Measurements from ENCODE around the gene PELI1. TPM values are rescaled to one million over a fixed set of nuclear protein-coding genes. Genes with fewer than 3 reads are reported as not detected.

The PELI1 gene
- total RNA-seq, 2 donors from 2014 or later = 23.4 to 30.7 TPM

DNA sequence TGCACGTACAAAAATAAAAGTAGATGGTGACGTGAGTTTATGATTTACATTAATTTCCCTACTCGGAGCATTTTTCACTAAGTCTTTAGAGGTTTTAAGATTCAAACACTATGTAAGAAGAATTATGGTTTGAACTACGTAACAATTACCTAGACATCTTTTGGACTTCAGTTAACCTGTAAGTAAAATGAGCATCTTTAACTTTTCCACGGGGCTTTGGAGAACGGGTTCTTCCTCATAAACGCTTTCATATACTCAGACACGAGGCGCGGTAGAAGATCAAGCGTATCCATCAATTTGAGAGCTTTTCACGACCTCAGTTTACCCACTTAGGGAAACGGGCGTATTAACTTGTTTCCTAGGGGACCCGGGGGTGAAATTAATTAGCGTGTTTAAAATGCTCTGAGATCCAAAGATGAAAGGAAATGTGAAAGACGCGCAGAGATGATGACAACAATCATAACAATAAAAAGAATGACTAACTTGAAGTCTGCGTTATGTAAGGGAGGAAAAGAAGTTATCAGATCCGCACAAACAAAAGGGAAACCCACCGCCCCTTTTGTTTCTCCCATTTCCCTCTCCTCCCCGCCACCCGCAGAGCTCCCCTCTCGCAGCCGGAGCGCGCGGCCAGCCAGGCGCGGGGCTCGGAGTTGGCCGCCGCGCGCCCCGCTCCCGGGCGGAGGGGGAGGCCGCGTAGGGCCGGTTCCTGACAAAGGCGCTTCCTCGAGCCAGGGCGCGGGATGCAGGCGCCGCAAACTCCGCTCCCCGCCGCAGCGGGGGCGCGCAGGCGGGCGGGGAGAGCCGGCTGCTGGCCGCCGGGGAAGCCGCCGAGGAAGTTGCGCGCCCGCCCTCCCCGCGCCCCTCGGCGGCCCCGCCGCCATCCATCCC, 807 bp downstream of the PELI1 start:
- peak overlapping the region; percentile 94 to 96 for H3K27ac ChIP-seq
- TF ChIP-seq, protein P1, sequence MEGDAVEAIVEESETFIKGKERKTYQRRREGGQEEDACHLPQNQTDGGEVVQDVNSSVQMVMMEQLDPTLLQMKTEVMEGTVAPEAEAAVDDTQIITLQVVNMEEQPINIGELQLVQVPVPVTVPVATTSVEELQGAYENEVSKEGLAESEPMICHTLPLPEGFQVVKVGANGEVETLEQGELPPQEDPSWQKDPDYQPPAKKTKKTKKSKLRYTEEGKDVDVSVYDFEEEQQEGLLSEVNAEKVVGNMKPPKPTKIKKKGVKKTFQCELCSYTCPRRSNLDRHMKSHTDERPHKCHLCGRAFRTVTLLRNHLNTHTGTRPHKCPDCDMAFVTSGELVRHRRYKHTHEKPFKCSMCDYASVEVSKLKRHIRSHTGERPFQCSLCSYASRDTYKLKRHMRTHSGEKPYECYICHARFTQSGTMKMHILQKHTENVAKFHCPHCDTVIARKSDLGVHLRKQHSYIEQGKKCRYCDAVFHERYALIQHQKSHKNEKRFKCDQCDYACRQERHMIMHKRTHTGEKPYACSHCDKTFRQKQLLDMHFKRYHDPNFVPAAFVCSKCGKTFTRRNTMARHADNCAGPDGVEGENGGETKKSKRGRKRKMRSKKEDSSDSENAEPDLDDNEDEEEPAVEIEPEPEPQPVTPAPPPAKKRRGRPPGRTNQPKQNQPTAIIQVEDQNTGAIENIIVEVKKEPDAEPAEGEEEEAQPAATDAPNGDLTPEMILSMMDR (IDR thresholded peaks at IDR 0.05) = no peak
- DNase-seq (ENCODE audit: low spot score) = no peak
- H3K4me1 ChIP-seq (ENCODE audit: control insufficient read depth in 1 of 2, low read depth in 2 of 2) = peaks cover 23 to 39% of the 10 kb centered on the region in 2 donors
- H3K4me3 ChIP-seq = peak overlapping the region; percentile 88
- peak; percentile 1 for ATAC-seq (ENCODE audit: insufficient number of reproducible peaks, low FRiP score, low read depth)
- H3K27me3 ChIP-seq (replicated peaks; ENCODE audit: insufficient read depth) = no peaks in the 10 kb centered on the region
- H3K9me3 ChIP-seq = no peaks in the 10 kb centered on the region
- H3K36me3 ChIP-seq = no peaks in the 10 kb centered on the region

DNA sequence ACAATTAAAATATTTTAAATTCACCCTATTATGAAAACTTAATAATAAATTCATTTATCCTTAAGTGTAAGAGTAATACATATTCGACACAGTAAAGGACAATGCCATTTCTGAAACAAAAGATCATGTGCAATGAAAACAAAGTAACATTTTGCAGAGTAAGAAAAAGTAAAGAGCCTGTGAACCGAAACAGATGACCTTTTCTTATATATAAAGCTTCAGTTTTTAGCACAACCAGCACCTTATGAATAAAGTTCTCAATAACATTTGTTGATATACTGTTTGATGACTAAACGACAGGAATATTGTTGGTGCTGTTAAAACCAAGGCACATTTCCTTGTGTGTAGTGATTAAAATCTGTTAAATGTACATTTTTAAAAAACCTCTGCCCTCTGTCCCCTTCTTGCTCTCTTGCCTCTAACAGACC, 1.5 kb downstream of the PELI1 start:
- DNase-seq (ENCODE audit: low spot score) (no peak), ATAC-seq (ENCODE audit: insufficient number of reproducible peaks, low FRiP score, low read depth) (no peak)
- peak overlapping the region in 1 of 2 donors; percentile 94 for H3K27ac ChIP-seq
- H3K4me3 ChIP-seq = peak overlapping the region; percentile 88
- no peaks in the 10 kb centered on the region for H3K27me3 ChIP-seq (replicated peaks; ENCODE audit: insufficient read depth)
- H3K36me3 ChIP-seq = no peaks in the 10 kb centered on the region
- H3K4me1 ChIP-seq (ENCODE audit: control insufficient read depth in 1 of 2, low read depth in 2 of 2) = peaks cover 27 to 45% of the 10 kb centered on the region in 2 donors
- TF ChIP-seq, protein P1 (IDR thresholded peaks at IDR 0.05) = no peak
- no peaks in the 10 kb centered on the region for H3K9me3 ChIP-seq

DNA sequence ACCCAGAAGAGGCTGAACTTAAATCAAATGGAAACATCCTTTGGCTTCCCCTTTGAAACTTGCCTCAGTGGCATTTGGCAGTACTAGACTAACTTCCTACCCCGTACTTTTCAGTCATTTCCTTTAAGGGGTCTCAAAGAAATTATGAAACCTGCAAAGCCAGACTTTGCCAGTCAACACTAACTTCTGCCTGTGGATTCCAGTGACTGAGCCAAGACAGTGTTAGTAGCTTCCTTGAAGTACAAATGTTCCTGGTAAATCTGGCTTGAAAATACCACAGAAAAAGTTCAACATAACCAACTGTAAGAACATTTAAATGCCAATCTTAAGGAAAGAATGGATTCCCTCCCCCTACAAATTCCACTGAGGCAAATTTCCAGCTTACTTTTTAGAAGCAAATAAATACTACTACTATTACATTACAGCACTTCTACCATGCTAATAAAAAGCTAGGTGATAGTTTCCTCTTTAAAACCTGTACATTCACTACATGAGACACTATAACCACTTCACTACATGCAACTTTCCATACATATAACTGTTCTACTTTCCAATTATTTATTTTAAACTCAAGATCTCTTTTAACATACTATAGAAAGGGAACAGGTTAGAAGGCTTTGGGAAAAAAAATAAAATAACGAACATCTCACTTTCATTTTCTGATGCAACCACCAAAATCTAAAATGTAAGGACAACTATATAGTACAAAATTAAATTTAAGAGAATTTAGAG, 2.4 kb downstream of the PELI1 start:
- no peak for ATAC-seq (ENCODE audit: insufficient number of reproducible peaks, low FRiP score, low read depth)
- Histone ChIP-seq H3K4me3 (peak overlapping the region; percentile 88), H3K27ac (peak overlapping the region; percentile 49 to 53), H3K9me3 (no peaks in the 10 kb centered on the region), H3K4me1 (ENCODE audit: control insufficient read depth in 1 of 2, low read depth in 2 of 2) (peaks cover 27 to 45% of the 10 kb centered on the region in 2 donors), H3K36me3 (no peaks in the 10 kb centered on the region), H3K27me3 (replicated peaks; ENCODE audit: insufficient read depth) (no peaks in the 10 kb centered on the region)
- TF ChIP-seq, protein P1 (IDR thresholded peaks at IDR 0.05) = no peak
- no peak for DNase-seq (ENCODE audit: low spot score)

DNA sequence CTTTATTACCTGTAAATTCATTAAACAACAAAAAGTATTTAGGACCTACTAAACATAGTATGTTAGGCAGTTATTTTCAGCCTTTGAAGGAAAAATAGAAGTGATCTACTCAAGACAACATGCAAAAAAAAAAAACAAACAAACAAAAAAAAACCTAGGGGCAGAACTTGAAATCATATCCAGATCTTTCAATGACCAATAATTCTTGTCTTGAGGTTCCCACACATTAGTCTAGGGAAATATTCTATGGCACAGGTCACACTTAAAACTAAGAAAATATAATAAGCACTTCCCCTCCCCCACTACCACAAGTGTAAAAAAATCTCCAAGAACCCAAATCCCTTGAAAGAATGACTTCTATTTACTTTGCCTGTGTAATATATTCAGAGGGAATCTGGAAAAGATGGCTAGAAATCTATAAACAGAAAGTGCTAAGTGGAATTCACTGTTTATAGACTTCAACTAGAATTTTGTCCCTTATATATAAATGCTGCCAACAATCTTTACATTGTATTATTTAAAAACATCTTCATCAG, 3.5 kb downstream of the PELI1 start:
- TF ChIP-seq, protein P1 (IDR thresholded peaks at IDR 0.05) = no peak
- no peaks in the 10 kb centered on the region for H3K9me3 ChIP-seq
- DNase-seq (ENCODE audit: low spot score) (no peak), ATAC-seq (ENCODE audit: insufficient number of reproducible peaks, low FRiP score, low read depth) (no peak)
- no peak overlapping the region for H3K4me3 ChIP-seq
- no peaks in the 10 kb centered on the region for H3K36me3 ChIP-seq
- peaks cover 27 to 45% of the 10 kb centered on the region in 2 donors for H3K4me1 ChIP-seq (ENCODE audit: control insufficient read depth in 1 of 2, low read depth in 2 of 2)
- H3K27ac ChIP-seq = peak overlapping the region; percentile 9 to 38
- no peaks in the 10 kb centered on the region for H3K27me3 ChIP-seq (replicated peaks; ENCODE audit: insufficient read depth)

DNA sequence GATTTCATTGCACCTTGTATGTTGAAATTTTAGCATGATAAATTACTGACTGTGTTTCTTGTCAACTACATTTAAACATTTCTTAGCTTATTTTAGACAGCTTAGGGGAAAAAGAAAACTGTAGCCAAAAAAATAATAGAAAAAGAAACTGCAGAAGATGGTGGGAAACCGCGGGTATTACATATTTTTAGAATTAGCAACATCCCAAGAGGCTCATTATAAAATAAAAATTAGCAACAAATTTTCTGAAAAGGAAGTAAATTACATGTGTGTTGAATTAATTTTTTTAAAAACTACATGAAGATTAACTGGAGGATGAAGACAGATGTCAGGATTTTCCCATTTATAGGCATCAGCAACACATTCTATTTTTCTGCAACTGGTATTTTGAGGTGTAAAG, 4.3 kb downstream of the PELI1 start:
- peak overlapping the region in 1 of 2 donors; percentile 38 for H3K27ac ChIP-seq

More for the DNA sequence above, 4.3 kb downstream of the PELI1 start:
- H3K36me3 ChIP-seq = no peaks in the 10 kb centered on the region
- TF ChIP-seq, protein P1 (IDR thresholded peaks at IDR 0.05) = no peak
- peaks cover 27 to 50% of the 10 kb centered on the region in 2 donors for H3K4me1 ChIP-seq (ENCODE audit: control insufficient read depth in 1 of 2, low read depth in 2 of 2)
- ATAC-seq (ENCODE audit: insufficient number of reproducible peaks, low FRiP score, low read depth) (no peak), DNase-seq (ENCODE audit: low spot score) (no peak)
- no peaks in the 10 kb centered on the region for H3K27me3 ChIP-seq (replicated peaks; ENCODE audit: insufficient read depth)
- peak overlapping the region; percentile 43 for H3K4me3 ChIP-seq
- no peaks in the 10 kb centered on the region for H3K9me3 ChIP-seq
